OCI-LY7 (cell line): ENCODE data around the gene MREG. TPM values are rescaled to one million over a fixed set of nuclear protein-coding genes. Genes with fewer than 3 reads are reported as not detected.

Source experiments
- total RNA-seq, 2 experiments: library from RNA; depleted of rRNA in 1 of 2; stranded (reverse); fragments of >200 nt in 1 of 2; shearing (Covaris generic) in 1 of 2; gene quantifications; 2 replicates each; pipeline ENCODE4 v1.2.3, GENCODE V29; 2014 to 2022

Gene MREG
- total RNA-seq, 2 experiments from 2014 or later: 5.6 to 9.3 TPM

Other genes with a start within 250 kb of the MREG start
- 2.3 and 7.3 TPM in 2 replicates for gene PECR, start 68.3 kb upstream of the MREG start, total RNA-seq (2014; rRNA removed; shearing (Covaris generic))
- 5.3 and 5.7 TPM in 2 replicates for gene PECR, start 68.3 kb upstream of the MREG start, total RNA-seq (2022)
- gene TMEM169, start 68.4 kb upstream of the MREG start, total RNA-seq (2014; rRNA removed; shearing (Covaris generic)): 0.09 and 0.59 TPM in 2 replicates
- 0.42 and 0.57 TPM in 2 replicates for gene TMEM169, start 68.4 kb upstream of the MREG start, total RNA-seq (2022)
- 174 and 180 TPM in 2 replicates for gene XRCC5, start 95.8 kb upstream of the MREG start, total RNA-seq (2014; rRNA removed; shearing (Covaris generic))
- 294 and 344 TPM in 2 replicates for gene XRCC5, start 95.8 kb upstream of the MREG start, total RNA-seq (2022)